GM18508 (cell line): ENCODE results near the gene PCCA.
"Not testable (repeated sequence)": the region's sequence is repeated elsewhere in the genome, so short reads cannot be mapped to it uniquely, and the experiment has no call there.

Source experiments
- ATAC-seq: cut with Tn5 transposase; IDR thresholded peaks from one replicate; pipeline ENCODE4 v1.9.1; 2021; ENCODE audit warnings: moderate number of reproducible peaks; ENCODE audit not compliant: insufficient read depth, unreplicated experiment

PCCA gene, protein sequence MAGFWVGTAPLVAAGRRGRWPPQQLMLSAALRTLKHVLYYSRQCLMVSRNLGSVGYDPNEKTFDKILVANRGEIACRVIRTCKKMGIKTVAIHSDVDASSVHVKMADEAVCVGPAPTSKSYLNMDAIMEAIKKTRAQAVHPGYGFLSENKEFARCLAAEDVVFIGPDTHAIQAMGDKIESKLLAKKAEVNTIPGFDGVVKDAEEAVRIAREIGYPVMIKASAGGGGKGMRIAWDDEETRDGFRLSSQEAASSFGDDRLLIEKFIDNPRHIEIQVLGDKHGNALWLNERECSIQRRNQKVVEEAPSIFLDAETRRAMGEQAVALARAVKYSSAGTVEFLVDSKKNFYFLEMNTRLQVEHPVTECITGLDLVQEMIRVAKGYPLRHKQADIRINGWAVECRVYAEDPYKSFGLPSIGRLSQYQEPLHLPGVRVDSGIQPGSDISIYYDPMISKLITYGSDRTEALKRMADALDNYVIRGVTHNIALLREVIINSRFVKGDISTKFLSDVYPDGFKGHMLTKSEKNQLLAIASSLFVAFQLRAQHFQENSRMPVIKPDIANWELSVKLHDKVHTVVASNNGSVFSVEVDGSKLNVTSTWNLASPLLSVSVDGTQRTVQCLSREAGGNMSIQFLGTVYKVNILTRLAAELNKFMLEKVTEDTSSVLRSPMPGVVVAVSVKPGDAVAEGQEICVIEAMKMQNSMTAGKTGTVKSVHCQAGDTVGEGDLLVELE

GRCh38 chr13:100088644-100089464 lies at the start of gene PCCA:
TSS of gene PCCA (plus strand) at chr13:100089093. CDS start at chr13:100089121, 28 bp downstream.
- peak; percentile 82 for ATAC-seq

- no peak for ATAC-seq
Measured at GRCh38 chr13:100039740-100040139, 49.2 kb upstream of the PCCA start.

DNA sequence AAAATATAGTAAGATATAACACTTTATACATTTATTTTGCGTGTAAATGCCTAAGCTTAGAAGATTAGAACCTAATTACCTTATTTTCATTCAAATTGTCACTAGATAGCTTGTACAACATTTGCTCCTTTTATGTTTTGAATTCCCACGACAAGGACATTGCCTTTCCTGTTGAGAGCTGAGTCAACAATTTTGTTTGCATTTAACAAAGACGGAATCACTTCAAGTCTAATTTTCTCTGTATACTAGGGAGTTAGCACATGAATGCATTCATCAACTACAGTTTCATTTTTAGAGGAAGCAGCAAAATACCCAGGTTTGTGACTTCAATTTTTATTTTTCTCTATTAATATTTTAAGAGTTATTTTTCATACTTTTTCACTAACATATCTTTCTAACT lies 48.7 kb upstream of the PCCA start:
- ATAC-seq = no peak

DNA sequence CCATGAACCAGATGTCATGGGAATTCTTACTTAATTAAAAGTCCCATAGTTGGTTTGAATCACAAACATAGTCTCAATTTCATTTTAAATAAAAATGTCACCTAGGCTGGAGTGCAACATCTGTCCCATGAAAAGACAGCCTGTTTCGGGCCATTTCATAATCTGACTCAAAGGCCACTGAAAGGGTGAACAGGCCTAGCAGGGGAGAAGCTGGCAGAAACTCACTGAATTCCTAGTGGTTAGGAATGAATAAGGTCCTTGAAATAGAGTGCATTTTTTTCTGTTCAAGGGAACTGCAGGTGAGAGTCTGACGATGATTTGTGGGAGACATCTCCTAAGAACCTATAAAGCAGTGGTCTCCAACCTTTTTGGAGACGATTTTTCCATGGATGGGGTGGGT lies 44.0 kb upstream of the PCCA start:
- no peak for ATAC-seq

GRCh38 chr13:100045355-100045754 lies 43.5 kb upstream of the PCCA start:
- ATAC-seq = no peak

GRCh38 chr13:100051070-100051469 lies 37.8 kb upstream of the PCCA start:
- ATAC-seq = no peak

DNA sequence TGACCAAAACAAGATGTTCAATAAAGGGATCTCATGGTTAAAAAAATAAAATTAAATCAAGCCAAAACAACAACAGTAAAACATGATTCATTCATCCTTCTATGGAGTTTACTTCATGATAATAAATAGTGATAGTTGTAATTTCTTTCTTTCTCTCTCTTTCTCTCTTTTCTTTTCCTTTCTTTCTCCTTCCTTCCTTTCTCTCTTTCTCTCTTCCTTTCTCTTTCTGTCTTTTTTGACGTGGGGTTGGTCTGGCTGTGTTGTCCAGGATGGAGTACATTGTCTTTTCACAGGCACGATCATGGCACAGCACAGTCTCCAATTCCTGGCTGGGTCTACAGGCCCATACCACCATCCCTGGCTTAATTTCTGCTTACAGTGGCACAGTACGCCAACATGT lies 29.1 kb upstream of the PCCA start:
- no peak for ATAC-seq

- ATAC-seq = no peak
Measured at GRCh38 chr13:100063333-100063732, 25.6 kb upstream of the PCCA start.

- no peak for ATAC-seq
Measured at GRCh38 chr13:100063906-100064305, 25.0 kb upstream of the PCCA start.

DNA sequence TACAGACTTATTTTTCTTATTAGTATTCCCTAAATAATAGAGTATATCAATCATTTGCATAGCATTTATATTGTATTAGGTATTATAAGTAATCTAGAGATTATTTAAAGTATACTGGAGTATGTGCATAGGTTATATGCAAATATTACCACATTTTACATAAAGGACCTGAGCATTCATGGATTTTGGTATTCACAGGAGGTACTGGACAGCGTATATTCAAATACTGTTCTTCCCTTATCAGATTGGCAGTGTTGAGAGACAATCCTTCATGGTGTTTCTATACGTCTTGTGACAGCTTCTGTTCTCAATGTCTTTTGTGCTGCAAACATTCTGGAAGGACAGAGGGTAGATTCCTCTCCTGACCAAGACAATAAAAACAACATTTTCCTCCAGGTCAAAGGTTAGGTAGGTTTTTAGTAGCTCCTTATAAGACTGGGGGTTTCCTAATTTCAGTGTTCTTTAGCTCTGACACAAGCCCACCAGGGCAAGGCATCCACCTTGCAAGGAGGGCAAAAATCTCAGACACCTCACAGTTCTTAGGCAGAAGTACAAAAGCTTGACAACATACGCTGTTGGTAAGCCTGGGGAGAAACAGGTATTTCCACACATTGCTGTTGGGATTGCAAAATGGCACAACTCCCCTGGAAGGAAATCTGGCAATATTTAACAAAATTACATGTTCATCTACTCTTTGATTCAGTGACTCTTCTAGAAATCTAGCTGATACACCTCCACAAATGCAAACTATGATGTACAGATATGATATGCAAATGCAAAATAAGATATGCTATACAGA lies 20.6 kb upstream of the PCCA start:
- ATAC-seq = no peak

DNA sequence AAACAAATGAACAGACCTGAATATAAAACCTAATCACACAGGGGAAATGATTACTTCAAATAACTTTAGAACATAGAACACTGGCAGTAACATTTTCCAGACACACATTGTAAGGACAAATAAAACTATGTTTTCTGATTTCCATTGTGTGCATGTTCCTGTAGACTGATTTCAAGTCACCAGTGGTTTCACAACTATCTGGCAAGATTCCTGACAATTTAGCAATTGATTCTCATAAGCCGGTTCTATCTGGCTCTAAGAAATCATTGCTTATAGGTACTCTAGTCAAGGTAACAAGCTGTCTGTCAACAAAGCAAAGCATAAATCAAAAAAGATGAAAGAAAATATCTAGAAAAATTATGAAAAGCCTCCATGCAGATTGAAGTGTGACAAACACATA lies 19.6 kb upstream of the PCCA start:
- no peak for ATAC-seq

- no peak for ATAC-seq
Measured at GRCh38 chr13:100075700-100076587, 12.9 kb upstream of the PCCA start.

- not testable (repeated sequence) for ATAC-seq
Measured at GRCh38 chr13:100079003-100079402, 9.9 kb upstream of the PCCA start.

- not testable (repeated sequence) for ATAC-seq
Measured at GRCh38 chr13:100083401-100083800, 5.5 kb upstream of the PCCA start.

DNA sequence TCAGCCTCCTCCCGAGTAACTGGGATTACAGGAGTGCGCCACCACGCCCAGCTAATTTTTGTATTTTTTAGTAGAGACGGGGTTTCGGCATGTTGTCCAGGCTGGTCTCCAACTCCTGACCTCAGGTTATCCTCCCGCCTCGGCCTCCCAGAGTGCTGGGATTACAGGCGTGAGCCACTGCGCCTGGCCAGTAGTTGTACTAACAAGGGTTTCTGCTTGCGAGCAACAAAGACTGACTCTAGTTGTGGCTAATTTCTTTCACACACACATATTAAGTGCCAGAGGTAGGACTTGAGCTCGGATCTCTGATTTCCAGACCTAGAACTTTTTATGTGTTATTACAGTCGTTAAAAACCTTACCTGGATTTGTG lies 635 bp upstream of the PCCA start:
- no peak for ATAC-seq

- peak; percentile 36 for ATAC-seq
Measured at GRCh38 chr13:100089465-100090032, 656 bp downstream of the PCCA start.

DNA sequence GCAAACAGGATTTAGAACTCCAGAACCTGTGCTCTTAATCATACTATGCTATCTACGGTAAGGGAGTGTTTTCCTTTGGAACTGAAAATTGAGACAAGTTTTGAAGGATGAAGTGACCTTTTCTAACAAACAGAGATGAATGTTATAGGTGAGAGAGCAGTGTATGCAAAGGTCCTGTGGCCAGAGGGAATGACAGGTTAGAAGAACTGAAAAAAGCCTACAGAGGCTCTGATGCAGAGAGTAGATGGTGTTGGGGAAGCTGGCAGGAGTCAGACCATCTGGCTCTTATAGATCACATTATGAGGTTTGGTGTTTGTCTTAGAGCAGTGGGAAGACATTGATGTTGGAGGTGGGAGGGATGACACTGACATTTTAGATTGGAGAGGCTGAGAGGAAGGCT lies 2.0 kb downstream of the PCCA start:
- no peak for ATAC-seq

DNA sequence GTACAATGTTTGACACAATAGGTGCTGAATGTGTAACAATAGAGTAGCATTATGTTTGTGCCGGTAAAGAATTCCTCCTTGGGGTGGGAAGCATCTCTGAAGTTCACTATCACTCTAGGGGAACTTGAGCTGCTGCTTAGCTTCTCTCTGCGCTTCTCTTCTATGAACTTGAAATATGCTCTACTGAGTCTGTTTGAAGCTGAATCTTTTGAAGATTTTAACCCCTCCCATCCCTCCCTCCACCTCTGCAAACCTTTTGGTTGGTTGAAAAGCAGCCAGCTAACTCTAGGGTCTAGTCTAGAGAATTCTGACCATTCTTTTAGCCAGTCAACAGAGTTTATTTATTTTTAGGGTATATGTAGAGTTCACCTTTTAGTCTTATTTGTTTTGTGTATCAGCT lies 2.5 kb downstream of the PCCA start:
- no peak for ATAC-seq

DNA sequence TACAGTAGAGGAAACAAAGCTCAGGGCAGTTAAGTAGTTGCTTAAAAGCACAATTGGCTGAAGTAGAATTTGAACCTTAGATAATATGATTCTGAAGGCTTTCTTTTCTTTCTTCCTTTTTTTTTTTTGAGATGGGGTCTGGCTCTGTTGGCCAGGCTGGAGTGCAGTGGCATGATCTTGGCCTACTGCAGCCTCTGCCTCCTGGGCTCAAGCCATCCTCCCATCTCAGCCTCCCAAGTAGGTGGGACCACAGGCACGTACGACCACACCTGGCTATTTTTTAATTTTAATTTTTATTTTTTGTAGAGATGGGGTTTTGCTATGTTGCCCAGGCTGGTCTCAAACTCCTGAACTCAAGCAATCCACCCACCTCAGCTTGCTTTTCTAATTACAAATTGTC lies 3.4 kb downstream of the PCCA start:
- not testable (repeated sequence) for ATAC-seq
